Vagina (tissue), 2 donors: ENCODE data around the gene DOLPP1.

Source experiments
- POLR2AphosphoS5 ChIP-seq, 2 donors: sonication (generic); formaldehyde crosslinking; IDR thresholded peaks; one replicate each; pipeline ENCODE4 v1.9.0; 2017; ENCODE audit warnings: antibody characterized with exemption in 2 of 2, mild to moderate bottlenecking in 2 of 2, low read depth in 1 of 2; ENCODE audit not compliant: insufficient read depth in 1 of 2
- TF ChIP-seq, protein P1 (sequence below), 3 experiments: fragments of 450-650 bp in 2 of 3; fragments of 200-600 bp in 1 of 3; sonication (generic) in 1 of 3; IDR thresholded peaks; one replicate each; pipeline ENCODE4 v1.5.1; 2017 to 2019; ENCODE audit warnings: antibody characterized with exemption in 3 of 3, mild to moderate bottlenecking in 2 of 3, moderate library complexity in 2 of 3

DNA sequence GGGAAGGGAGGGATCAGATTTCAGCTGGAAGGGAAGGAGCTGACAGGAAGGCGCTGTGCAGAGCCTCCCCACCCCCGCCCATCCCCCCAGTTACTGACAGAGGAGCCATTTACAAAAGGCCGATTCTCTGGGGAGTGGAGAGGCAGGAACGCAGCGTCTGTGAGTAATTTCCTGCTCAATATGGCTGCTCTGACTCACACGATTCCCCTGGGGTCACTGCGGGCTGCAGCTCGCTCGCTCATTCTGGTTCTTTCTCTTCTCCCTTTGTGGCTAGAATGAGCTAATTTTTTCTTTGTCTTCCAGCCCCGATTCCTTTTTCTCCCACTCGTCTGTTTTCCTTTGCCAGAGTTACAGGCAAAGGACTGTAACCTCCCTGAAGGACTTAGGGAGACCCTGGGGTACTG, 59.1 kb downstream of the DOLPP1 start:
- TF ChIP-seq POLR2AphosphoS5 (IDR thresholded peaks at IDR 0.05; ENCODE audit: insufficient read depth in 1 of 2, low read depth in 1 of 2), result peak; percentile 80 to 97
- TF ChIP-seq, protein P1, sequence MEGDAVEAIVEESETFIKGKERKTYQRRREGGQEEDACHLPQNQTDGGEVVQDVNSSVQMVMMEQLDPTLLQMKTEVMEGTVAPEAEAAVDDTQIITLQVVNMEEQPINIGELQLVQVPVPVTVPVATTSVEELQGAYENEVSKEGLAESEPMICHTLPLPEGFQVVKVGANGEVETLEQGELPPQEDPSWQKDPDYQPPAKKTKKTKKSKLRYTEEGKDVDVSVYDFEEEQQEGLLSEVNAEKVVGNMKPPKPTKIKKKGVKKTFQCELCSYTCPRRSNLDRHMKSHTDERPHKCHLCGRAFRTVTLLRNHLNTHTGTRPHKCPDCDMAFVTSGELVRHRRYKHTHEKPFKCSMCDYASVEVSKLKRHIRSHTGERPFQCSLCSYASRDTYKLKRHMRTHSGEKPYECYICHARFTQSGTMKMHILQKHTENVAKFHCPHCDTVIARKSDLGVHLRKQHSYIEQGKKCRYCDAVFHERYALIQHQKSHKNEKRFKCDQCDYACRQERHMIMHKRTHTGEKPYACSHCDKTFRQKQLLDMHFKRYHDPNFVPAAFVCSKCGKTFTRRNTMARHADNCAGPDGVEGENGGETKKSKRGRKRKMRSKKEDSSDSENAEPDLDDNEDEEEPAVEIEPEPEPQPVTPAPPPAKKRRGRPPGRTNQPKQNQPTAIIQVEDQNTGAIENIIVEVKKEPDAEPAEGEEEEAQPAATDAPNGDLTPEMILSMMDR (IDR thresholded peaks at IDR 0.05), result no peak
